ENCODE data around the gene CCDC159.
"Not testable (repeated sequence)": the region's sequence is repeated elsewhere in the genome, so short reads cannot be mapped to it uniquely, and the experiment has no call there.

Gene CCDC159, protein sequence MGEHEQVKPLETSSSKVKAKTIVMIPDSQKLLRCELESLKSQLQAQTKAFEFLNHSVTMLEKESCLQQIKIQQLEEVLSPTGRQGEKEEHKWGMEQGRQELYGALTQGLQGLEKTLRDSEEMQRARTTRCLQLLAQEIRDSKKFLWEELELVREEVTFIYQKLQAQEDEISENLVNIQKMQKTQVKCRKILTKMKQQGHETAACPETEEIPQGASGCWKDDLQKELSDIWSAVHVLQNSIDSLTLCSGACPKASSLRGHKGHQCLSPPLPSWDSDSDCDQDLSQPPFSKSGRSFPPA

DNA sequence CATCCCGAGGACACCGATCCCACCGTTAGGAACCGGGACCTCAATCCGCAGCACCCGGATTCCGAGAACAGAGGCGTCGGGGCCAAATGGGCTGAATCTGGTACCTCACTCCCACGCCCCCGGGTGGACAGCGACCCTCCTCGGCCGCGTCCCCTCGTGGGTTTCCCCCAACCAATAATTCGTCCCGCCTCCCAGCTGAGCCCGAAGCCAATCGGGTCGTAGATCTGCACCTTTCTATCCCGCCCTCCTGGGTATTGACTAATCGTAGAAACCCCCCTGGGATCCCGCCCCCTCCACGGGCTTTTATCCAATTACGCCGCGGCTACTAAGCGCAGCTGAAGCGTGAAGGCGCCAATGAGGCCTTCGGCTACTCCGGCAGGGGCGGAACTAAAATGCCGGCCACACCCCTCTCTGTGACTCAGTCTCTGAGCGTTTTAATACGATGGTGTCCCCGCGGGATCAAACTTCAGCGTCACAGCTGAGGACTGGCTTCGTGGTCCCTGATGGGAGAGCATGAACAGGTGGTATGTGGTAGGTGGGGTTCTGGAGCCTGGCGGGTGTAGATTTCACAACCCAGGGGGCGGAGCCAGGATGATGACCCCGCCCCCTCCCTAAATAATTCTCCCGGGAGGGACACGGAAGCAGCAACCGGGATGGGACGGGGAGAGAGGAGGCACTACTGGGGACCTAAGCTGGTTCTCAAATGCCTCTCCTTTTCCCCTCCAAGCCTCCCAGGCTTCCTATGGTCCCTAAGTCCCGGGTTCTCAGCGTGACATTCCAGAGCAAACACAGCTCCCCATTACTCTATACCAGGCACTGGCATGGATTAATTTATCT lies at the start of gene CCDC159, which contains the start of gene TMEM205:
CCDC159 (plus strand) TSS at position 416 of the 837 bp plus-strand sequence; CDS start at position 504, 88 bp downstream.
TMEM205 (minus strand) TSS at position 165 of the 837 bp plus-strand sequence. CDS start 649 bp downstream, outside the sequence.
- DNase-seq (ENCODE audit: low read depth) = peak; percentile 95

DNA sequence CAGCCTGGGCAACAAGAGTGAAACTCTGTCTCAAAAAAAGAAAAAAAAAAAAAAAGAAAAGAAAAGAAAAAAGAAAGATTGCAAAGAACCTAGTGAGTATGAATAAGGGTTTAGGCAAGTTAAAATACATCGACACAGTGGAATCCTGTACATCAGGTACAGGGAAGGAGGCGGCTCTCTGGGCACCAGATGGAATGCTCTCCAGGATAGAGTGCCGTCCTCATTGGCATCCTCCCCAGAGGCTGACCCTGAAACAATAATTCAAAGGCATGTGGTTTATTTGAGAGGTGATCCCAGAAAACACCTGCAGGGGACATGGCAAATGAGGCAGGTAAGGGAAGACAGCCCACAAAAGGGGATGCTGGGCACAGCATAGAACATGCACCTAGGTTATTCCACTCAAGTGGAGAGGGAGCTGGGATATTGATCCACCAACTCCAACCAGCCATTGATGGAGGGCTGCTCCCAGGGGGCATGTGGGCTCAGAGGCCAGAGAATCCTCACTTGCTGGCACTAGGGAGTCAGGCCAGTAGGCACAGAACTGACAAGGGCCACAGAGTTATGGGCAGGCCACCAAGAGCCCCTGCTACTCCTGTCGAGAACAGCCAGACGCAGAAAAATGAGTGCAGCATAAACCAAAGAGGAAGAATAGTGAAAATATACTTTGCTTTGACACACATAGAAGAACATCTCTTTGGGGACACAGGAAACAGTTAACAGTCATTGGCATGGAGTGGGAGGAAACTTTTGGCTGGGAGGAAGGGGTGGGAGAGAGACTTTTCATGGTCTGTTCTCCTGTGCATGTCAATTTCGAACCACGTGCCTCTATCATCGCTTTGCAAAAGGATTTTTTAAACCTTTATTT lies 46.1 kb upstream of the CCDC159 start:
- DNase-seq (ENCODE audit: low read depth) = no peak

DNA sequence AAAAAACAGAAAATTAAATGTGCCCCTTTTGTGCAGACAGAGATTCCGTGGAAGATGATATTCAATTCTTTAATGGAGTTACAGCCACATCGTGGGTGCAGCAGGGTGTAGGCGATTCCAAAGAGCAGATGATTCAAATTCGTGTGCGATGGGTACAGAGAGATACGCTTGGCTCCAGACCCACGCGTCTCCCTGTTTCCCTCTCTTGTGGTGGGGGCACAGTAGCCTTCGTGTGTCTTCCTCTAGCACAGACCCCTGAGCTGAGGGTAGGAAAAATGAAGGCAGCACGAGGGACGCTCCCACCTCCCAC lies 45.6 kb upstream of the CCDC159 start:
- DNase-seq (ENCODE audit: low read depth) = no peak

DNA sequence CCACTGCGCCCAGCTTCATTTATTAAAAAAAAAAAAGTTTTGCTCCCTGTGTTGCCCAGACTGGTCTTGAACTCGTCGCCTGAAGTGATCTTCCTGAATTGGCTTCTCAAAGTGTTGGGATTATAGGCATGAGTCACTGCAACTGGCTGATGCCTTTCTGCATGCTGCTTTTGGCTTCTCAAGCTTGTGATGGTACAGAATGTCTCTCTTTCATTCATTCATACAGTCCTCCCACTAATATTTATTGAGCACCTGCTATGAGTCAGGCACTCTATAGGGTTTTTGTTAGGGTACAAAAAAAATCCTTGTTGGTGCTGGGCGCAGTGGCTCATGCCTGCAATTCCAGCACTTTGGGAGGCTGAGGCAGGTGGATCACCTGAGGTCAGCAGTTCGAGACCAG lies 41.4 kb upstream of the CCDC159 start:
- DNase-seq (ENCODE audit: low read depth) = no peak

DNA sequence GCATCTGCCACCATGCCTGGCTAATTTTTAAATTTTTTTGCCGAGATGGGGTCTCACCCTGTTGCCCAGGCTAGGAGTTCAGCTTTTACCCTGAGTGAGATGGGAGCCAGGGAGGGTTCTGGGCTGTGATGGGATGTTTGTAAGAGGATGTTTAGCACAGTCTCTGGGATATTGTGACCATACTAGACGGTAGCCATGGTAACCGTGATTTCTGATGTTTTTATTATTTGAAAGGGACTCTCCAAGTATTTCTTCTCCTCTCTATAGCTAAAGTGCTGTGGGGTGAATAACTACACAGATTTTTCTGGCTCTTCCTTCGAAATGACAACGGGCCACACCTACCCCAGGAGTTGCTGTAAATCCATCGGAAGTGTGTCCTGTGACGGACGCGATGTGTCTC lies 40.0 kb upstream of the CCDC159 start:
- DNase-seq (ENCODE audit: low read depth) = no peak

DNA sequence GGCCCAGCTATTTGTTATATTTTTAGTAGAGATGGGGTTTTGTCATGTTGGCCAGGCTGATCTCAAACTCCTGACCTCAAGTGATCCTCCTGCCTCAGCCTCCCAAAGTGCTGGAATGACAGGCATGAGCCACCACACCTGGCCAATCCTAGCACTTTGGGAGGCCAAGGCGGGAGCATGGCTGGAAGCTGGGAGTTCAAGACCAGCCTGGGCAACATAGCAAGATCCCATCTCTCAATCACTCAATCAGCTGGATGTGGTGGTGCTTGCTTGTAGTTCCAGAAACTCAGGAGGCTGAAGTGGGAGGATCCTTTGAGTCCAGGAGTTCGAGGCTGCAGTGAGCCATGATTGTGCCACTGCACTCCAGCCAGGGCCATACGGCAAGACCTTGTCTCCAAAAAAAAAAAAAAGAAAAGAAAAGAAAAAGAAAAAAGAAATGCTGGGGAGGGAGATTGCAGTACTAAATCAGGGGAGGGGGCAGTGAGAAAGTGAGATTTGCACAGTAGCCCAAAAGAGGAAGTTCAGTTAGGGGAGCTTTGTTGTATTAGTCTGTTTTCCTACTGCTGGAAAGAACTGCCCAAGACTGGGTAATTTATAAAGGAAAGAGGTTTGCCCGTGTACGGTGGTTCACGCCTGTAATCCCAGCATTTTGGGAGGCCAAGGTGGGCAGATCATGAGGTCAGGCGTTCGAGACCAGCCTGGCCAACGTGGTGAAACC lies 25.9 kb upstream of the CCDC159 start:
- not testable (repeated sequence) for DNase-seq (ENCODE audit: low read depth)

DNA sequence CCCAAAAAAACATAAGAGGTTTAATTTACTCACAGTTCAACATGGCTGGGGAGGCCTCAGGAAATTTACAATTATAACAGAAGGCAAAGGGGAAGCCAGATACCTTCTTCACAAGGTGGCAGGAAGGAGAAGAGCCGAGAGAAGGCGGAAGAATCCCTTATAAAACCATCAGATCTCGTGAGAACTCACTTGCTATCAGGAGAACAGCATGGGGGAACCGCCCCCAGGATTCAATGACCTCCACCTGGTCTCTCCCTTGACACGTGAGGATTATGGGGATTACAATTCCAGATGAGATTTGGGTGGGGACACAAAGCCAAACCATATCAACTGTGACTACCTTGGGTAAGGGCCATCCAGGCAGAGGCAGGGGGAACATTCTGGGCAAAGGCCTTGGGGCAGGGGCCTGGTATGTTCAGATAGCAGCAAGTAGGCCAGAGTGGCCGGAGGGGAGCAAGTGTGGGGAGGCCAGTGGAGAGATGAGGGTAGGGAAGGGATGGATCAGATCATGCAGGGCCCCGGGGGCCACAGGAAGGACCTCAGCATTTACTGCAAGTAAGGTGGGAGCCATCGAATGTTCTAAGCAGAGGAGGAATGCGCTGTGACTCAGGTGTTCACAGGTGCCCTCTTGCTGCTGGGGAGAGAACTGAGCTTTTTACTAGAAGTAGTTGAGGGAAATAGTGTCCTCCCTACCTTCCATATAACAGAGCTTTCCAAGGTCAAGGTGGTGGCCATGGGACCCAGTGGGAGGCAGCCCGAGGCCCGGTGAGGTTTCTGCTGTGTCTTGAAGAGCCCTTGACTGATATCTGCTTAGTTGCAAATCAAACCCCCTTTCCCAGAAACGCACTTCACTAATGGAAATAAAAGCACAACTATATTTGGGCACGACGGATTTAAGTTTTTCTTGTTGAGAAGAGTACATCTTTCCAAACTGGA lies 24.9 kb upstream of the CCDC159 start:
- DNase-seq (ENCODE audit: low read depth) = no peak

DNA sequence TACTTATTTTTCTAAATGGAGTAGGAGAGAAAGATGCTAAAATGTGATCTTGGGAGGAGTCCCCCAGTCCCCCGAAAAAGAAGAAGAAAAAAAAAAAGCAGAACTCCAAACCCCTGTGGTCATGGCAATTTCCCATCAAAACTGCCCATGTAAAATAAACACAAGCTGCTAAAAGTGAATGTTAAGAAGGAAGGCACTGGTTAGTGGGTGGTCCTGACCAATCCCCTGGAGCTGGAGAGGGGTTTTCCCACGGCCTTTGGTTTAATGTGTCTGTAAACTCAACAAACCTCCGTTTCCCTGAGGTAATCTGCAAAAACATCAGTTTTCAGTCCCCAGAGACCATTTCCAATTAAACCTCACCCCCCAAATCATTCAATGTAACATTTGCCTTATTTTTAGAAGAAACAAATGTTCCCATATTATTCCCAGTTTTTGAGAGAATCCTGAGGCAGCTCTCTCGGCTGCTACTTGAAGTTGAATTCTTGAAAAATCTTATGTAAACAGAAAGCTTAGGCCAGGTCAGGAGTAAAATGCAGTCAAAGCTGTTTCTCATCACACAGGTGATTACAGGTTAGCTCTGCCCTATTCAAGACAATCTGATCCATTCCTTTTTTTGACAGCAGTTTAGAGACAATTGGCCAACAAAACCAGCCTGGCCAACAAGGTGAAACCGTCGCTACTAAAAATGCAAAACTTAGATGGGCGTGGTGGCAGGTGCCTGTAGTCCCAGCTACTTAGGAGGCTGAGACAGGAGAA lies 23.9 kb upstream of the CCDC159 start:
- no peak for DNase-seq (ENCODE audit: low read depth)

DNA sequence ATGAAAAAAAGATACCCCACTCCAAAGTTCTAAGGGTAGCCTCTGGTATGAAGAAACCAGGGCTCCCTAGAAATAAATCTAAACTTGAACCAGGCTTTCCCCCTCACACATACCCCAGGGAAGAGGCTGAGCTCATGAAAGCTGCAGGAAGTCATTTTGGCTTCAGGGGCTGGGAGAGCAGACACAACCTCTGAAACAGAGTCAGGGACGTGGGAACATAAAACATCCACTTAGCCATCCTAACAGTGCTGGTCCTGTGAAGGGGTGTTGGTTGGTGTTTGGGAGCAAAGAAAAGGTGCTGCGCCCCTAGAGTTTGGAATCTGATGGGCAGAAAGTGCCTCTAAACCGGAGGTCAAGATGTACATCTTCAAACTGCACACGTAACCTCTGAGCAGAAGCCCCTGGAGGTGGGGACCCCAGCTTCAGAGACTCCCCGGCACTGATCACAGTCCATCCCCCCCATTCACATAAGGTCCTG lies 22.7 kb upstream of the CCDC159 start:
- no peak for DNase-seq (ENCODE audit: low read depth)

DNA sequence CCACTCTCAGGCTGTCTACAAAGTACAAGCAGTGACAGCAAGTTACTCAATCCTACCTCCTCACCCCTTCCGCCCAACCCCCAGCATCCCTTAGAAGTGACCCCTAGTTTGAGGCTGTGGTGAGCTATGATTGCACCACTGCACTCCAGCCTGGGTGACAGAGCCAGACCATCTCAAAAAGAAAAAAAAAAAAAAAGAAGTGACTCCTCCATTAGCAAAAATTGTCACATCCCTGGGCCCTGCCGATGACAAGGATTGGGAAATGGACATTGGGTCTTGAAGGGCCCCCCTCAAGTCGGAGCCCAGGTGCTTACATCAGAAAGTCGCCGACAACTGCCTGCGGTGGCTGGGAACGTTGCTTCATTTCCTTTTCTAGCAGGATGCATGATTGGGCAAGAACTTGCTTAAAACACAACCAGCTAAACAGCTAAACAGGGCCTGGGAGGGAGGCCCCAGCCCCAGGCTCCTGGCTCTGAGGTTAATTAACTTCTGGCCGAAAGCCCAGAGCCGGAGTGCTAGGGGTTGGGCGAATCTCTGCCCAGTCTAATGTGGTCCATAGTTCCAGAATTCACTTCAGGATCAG lies 22.1 kb upstream of the CCDC159 start:
- no peak for DNase-seq (ENCODE audit: low read depth)

DNA sequence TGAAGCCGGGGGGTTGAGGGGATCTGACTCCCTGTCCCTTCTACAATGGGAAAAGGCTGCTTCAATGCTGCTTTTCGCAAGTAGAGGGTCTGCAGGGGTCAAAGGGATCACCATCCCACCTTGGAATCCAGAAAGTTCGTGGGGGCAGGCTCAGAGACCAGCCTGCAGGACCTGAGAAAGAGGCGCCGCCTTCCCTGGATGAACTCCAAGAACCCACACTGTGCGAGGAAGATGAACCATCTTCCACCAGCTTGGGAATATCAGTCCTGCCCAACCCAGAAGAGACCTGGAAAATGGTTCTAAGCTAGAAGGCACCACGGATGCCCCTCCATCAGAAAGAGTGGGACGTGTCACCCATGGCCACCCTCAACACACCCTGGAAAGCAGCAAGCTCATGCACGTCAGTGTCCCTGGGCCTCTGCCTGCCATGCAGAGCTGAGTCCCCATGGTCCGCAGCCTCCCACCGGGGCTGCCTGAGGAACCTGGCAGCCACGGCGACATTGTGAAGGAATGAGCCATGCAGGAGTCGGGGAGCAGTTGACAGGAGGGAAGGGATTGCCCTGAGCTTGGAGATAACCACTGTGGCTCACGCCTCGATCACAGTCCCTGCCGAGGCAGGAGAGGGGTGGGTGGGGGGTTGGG lies 21.4 kb upstream of the CCDC159 start:
- no peak for DNase-seq (ENCODE audit: low read depth)

DNA sequence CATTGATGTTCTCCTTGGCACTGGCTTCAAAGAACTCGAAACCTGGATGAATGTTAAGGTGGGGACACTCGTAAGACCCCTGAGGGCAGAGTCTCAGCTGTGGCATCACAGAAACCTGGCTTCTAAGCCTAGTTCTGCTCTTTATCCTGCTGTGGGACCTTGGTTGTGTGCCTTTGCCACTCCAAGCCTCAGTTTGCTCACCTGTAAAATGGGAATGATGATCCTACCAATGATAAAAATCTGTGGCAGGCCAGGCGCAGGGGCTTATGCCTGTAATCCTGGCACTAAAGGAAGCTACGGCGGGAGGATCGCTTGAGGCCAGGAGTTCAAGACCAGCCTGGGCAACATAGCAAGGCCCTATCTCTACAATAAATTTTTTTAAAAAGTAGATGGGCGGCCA lies 20.8 kb upstream of the CCDC159 start:
- no peak for DNase-seq (ENCODE audit: low read depth)

DNA sequence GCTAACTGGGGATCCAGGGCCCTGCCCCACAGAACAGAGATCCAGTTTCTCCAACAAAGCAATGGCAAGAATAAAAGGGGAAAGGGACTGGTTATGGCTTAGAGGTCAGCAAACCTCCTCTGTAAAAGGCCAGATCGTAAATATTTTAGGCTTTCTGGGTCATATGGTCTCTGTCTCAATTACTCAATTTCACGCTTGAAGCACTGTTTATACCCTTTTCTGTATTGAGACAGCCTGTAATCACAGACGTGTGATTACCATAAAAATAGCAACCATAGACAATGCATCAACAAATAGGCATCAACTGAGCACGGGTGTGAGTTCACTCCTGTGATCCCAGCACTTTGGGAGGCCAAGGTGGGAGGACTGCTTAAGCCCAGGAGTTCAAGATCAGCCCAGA lies 16.2 kb upstream of the CCDC159 start:
- DNase-seq (ENCODE audit: low read depth) = no peak

DNA sequence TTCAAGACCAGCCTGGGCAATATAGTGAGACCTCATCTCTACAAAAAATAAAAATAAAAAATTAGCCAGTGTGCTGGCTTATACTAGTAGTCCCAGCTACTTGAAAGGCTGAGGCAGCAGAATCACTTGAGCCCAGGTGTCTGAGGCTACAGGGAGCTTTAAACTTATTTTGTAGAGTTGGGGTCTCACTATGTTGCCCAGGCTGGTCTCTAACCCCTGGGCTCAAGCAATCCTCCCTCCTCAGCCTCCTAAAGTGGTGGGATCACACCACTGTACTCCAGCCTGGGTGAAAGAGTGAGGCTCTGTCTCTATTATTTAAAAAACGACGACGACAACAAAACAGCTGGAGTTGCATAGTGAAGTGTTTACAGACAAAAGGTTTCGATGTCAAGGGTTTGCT lies 14.8 kb upstream of the CCDC159 start:
- DNase-seq (ENCODE audit: low read depth) = no peak

DNA sequence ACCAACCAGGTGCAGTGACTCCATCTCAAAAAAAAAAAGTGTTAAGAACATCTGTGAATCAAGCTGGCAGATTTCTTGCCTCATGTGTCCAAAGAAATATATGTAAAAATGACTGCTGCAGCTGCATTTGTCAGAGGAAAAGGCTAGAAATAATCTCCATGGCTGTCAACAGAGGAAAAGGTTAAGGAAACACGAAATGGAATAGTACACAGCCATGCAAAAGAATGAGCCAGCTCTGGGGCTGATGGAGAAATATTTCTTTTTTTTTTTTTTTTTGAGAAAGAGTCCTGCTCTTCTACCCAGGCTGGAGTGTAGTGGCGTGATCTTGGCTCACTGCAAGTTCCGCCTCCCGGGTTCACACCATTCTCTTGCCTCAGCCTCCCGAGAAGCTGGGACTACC lies 13.5 kb upstream of the CCDC159 start:
- no peak for DNase-seq (ENCODE audit: low read depth)

DNA sequence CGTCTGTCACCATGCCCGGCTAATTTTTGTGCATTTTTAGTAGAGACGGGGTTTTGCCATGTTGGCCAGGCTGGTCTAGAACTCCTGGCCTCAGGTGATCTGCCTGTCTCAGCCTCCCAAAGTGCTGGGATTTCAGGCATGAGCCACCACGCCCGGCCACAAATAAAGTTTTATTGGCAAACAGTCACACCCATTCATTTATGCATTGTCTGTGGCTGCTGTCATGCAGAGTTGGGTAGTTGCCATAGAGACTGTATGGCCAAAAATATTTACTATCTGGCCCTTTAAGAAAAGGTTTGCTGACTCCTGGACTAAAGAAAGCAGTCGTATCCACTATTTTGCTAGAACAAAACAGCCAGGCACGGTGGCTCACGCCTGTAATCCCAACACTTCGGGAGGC lies 12.5 kb upstream of the CCDC159 start:
- DNase-seq (ENCODE audit: low read depth) = not testable (repeated sequence)

DNA sequence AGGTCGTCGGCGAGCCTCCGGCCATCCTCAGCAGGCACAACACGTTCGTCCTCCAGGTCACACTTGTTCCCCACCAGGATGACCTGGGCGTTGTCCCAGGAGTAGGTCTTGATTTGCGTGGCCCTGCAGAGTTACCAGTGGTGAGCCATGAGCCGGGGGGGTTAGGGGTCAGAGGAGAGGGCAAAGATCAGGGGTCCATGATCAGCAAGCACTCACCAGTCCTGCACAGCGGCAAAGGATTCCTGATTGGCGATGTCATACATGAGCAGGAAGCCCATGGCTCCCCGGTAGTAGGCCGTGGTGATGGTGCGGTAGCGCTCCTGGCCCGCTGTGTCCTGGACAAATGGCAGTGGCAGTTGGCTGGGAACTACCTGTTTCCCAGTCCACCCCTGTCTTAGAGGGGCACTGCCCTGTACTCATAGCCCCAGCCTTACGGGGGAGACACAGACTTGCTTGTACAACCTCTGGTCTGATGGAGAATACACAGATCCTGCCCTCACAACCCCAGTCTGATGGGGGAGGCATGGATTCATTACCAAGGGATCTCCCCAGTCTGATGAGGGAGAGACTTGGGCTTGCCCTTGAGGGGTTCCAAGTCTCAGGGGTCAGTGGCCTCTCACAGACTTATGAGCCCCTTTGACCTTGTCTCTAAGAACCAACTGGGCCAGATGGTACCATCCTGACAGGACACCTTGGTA lies 10.7 kb upstream of the CCDC159 start:
- DNase-seq (ENCODE audit: low read depth) = no peak

DNA sequence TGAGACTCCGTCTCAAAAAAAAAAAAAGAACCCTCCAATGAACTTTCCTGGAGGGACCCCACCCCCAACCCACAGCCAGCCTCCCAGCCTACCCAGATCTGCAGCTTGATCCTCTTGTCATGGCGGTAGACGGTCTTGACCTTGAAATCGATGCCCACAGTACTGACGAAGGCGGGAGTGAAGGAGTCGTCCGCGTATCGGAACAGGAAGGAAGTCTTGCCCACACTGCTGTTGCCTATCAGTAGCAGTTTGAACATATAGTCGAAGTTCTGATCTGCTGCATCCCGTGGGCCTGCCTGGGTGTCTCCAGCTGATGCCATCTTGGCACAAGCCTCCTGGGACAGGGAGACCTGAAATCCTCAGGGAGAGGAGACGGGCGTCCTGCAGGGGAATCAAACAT lies 9.2 kb upstream of the CCDC159 start:
- DNase-seq (ENCODE audit: low read depth) = no peak

Measured in activated T-cell treated with anti-CD3 and anti-CD28 coated beads for 1 hour (primary cell).